Stimulated activated CD8-positive, alpha-beta memory T cell treated with anti-CD3 and anti-CD28 coated beads, Interleukin-7, amount 100 ng/mL, for 24 hours (primary cell): ENCODE results near the gene DNM3.

Experiments used
- DNase-seq: peaks from one replicate; pipeline ENCODE4 v3.0.0-alpha.2; 2020; ENCODE audit warnings: low read depth

Gene DNM3

GRCh38 chr1:172107316-172107975 lies 266.1 kb downstream of the DNM3 start:
- DNase-seq = no peak

- no peak for DNase-seq
Measured at GRCh38 chr1:172108161-172108893, 267.0 kb downstream of the DNM3 start.

- DNase-seq = no peak
Measured at GRCh38 chr1:172109359-172109758, 268.1 kb downstream of the DNM3 start.

GRCh38 chr1:172112576-172112975 lies 271.3 kb downstream of the DNM3 start:
- no peak for DNase-seq

DNA sequence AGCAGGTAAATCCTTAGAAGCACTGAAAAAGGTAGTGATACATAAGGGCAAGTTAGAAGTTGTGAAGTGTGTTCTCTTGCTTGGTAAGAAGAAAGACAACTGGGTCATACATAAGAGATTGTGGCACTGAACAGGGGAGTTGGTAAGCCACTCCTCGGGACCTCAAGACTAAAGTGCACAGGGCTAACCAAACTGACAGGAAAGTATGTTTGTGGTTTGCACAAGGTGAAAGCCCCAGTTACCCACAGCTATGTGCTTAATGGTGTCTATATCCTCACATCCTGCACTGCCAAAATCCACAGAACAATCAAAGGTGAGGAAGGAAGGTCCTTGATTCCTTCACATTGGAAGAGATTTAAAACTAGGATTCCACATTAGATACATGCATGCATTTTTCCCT lies 276.5 kb downstream of the DNM3 start:
- no peak for DNase-seq

GRCh38 chr1:172118618-172119017 lies 277.3 kb downstream of the DNM3 start:
- no peak for DNase-seq

DNA sequence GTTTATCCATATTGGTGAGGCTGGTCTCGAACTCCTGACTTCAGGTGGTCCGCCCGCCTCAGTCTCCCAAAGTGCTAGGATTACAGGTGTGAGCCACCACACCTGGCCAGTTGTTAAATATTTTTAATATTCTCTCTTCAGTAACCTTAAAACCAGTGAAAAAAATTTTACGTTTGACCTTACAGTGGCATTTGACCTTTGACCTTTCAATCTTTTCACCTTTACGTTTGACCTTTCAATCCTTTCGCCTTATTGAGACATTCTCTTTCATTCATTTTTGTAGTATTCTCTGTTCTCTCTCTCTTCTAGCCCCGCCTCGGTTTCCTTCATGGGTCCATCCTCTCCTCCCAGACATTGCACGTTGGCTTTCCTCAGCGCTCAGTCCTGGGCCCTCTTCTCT lies 277.9 kb downstream of the DNM3 start:
- DNase-seq = no peak

- DNase-seq = no peak
Measured at GRCh38 chr1:172120381-172120780, 279.1 kb downstream of the DNM3 start.

GRCh38 chr1:172121081-172121717 lies 279.9 kb downstream of the DNM3 start:
- DNase-seq = no peak

- DNase-seq = no peak
Measured at GRCh38 chr1:172122381-172122780, 281.1 kb downstream of the DNM3 start.

DNA sequence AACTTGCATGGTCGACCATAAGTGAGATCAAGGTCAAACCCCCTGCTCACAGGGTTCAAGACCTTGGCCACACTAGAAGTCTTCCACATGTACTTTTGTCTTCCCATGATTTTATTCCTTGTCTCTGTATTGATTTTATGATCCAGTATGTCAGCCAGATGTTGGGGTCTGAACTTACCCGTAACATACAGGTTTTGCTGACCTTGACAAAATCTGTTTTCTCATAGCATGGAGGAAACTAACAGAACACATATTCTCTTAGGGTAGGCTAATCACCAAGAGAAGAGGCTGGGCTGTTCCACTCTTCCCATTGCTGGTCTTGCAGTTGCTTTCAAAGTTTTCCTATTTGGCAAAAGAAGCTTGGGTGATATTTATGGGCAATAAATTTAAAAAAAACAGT lies 284.0 kb downstream of the DNM3 start:
- no peak for DNase-seq

DNA sequence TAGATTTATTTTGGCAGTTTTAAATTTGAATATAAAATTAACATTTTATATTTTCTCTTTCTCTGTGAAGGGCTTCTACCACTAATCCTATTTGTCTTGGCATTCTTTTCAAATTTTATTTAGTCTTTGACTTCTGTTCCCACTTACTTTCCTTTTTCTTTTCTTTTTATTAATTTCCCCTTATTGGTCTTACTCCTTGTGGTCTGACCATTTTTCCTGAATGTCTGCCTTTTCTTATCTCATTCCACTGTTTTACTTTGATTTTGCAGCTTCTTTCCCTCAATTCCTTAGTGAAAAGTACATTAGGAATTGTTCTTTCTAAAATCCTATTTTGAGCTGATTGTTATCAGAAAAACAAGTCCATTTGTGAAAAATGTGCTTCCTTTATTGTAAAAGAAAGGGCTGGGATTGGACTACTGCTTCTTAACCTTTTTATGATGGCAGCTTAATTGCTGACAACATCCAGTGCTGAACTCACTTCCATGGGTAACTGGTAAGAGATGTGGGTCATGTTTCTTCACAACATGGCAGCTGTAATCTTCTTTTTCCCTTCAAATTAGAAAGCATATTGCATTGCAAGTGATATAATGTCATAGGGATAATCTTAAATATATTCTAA lies 284.6 kb downstream of the DNM3 start:
- no peak for DNase-seq

GRCh38 chr1:172132836-172133235 lies 291.5 kb downstream of the DNM3 start:
- no peak for DNase-seq

GRCh38 chr1:172134087-172134731 lies 292.9 kb downstream of the DNM3 start:
- no peak for DNase-seq

GRCh38 chr1:172135076-172135672 lies 293.9 kb downstream of the DNM3 start:
- DNase-seq = no peak

DNA sequence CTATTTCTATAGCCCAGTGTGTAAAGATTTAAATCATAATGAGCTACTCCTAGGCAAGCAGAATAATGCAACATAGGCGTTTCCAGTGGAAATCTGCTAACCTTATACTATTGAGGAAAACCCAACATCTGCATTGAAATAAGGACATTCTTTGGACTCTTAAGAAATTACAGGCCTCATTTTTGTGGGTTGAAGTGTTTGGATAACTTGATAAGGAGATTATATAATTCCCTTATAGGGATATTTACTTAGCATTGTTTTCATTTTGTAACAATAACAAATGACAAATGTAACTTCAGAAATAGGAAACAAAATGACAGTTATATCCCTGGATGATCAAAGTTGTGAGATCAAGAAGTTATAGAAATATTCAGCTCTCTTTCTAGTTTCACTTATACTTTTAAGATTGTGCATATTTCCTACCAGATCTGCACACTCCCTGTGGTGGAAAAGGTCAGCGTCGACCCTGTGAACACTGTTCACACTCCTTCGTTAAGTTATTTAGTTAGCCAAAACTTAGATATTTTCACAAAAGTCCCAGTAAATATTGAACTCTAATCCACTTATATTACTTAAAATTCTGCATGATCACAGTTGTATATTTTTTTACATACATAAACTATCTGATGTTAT lies 294.8 kb downstream of the DNM3 start:
- no peak for DNase-seq

GRCh38 chr1:172136925-172137324 lies 295.6 kb downstream of the DNM3 start:
- DNase-seq = no peak

GRCh38 chr1:172137703-172138454 lies 296.6 kb downstream of the DNM3 start:
- DNase-seq = no peak

GRCh38 chr1:172138634-172139033 lies 297.3 kb downstream of the DNM3 start:
- no peak for DNase-seq

- DNase-seq = no peak
Measured at GRCh38 chr1:172139196-172139595, 297.9 kb downstream of the DNM3 start.

- DNase-seq = no peak
Measured at GRCh38 chr1:172140072-172140471, 298.8 kb downstream of the DNM3 start.
